ENCODE measurements around the gene PDS5A. TPM values are rescaled to one million over a fixed set of nuclear protein-coding genes. Genes with fewer than 3 reads are reported as not detected.

PDS5A gene
- total and polyA plus RNA-seq, 2 of the 13 experiments (the other 11 are each of a cell fraction or from before 2014, with no cell fraction given), result 31.8 to 57.0 TPM

DNA sequence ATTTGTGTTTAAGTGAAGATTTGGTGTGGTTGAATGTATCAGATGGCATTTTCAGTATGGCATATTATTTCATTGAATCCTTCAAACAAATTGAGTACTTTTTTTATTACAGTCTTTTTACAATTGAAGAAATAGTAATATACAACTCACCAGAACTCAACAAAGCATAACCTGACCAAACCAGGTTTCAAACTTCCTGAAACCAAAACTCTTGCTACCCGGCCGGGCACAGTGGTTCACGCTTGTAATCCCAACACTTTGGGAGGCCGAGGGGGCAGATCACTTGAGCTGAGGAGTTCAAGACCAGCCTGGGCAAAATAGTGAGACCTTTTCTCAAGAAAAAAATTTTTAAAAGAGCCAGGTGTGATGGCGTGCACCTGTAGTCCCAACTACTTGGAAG, 185.6 kb downstream of the PDS5A start:
- DNase-seq (ENCODE audit: low spot score) (no peak), FAIRE-seq (no peak), ATAC-seq (no peak)
- in situ Hi-C loops (cut with HindIII; ENCODE audit: extremely low pct_ligation_motif_present, low pct_unique_long_range_greater_than_20kb), result no loop called here
- Histone ChIP-seq H3K79me2 (ENCODE audit: insufficient read depth, low read length) (no peaks in the 10 kb centered on the region), H3K36me3 (replicated peaks in 1 of 2; ENCODE audit: control insufficient read depth in 1 of 2, insufficient read depth in 2 of 2, low read length in 2 of 2) (no peaks in the 10 kb centered on the region), H3K4me1 (ENCODE audit: insufficient read depth, low read length) (peaks cover 3% of the 10 kb centered on the region), H2AFZ (ENCODE audit: low read length) (no peak overlapping the region), H3K4me3 (replicated peaks in 1 of 3; ENCODE audit: insufficient read depth in 1 of 3, low read depth in 2 of 3, low read length in 3 of 3) (no peak overlapping the region), H3K4me2 (ENCODE audit: low read depth, low read length) (no peak overlapping the region), H3K27ac (ENCODE audit: extremely low read length, insufficient read depth, low read length) (no peak overlapping the region), H3K9ac (ENCODE audit: insufficient read depth, low read depth, low read length) (no peak overlapping the region), H4K20me1 (ENCODE audit: insufficient read depth, low read length) (no peaks in the 10 kb centered on the region), H3K9me3 (ENCODE audit: low read length) (no peaks in the 10 kb centered on the region), H3K27me3 (ENCODE audit: control insufficient read depth in 1 of 2, insufficient read depth in 2 of 2, low read length in 2 of 2) (no peaks in the 10 kb centered on the region; a peak in 1 of 5 replicates)
- no TSS peak for BruUV-seq (replicated peaks)
- ChIA-PET CTCF (ENCODE audit: low intra/inter-chr PET ratio, low total read pairs) (no interaction called here), POLR2A (no interaction called here)
- intact Hi-C loops (cut with micrococcal nuclease; ENCODE audit: unreplicated experiment), result no loop called here
- TF ChIP-seq REPIN1 (CRISPR knock-in tag; IDR thresholded peaks at IDR 0.05; ENCODE audit: borderline replicate concordance, low read depth) (no peak), NR1H2 (CRISPR knock-in tag; IDR thresholded peaks at IDR 0.05; ENCODE audit: borderline replicate concordance, low read depth) (no peak), GATAD1 (CRISPR knock-in tag; IDR thresholded peaks at IDR 0.05) (no peak), ZFAT (CRISPR knock-in tag; conservative IDR thresholded peaks at IDR 0.05) (no peak)
- WGBS (ENCODE audit: low lambda C conversion rate), result 45% methylated on average over 5 of the region's 5 CpGs

DNA sequence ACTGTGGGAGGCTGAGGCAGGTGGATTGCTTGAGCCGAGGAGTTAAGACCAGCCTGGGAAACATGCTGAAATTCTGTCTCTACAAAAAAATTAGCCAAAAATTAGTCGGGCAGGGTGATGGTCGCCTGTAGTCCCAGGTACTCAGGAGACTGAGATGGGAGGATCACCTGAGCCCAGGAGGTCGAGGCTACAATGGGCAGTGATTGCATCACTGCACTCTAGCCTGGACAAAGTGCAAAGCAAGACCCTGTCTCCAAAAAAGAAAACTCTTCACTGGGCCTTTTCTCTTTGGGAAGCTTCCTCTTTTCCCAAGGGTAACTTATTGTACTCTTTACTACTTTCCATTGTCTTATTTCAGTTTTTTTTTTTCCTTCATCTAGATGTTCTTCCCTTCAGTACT, 190.9 kb downstream of the PDS5A start:
- POLR2A ChIA-PET, result no interaction called here
- Histone ChIP-seq H3K4me3 (replicated peaks in 1 of 3; ENCODE audit: insufficient read depth in 1 of 3, low read depth in 2 of 3, low read length in 3 of 3) (no peak overlapping the region), H2AFZ (ENCODE audit: low read length) (no peak overlapping the region), H4K20me1 (ENCODE audit: insufficient read depth, low read length) (no peaks in the 10 kb centered on the region), H3K27me3 (ENCODE audit: control insufficient read depth in 1 of 2, insufficient read depth in 2 of 2, low read length in 2 of 2) (no peaks in the 10 kb centered on the region; a peak in 1 of 5 replicates), H3K4me2 (ENCODE audit: low read depth, low read length) (no peak overlapping the region), H3K36me3 (replicated peaks in 1 of 2; ENCODE audit: control insufficient read depth in 1 of 2, insufficient read depth in 2 of 2, low read length in 2 of 2) (no peaks in the 10 kb centered on the region), H3K9ac (ENCODE audit: insufficient read depth, low read depth, low read length) (no peak overlapping the region), H3K27ac (ENCODE audit: extremely low read length, insufficient read depth, low read length) (no peak overlapping the region), H3K4me1 (ENCODE audit: insufficient read depth, low read length) (peaks cover 22% of the 10 kb centered on the region), H3K9me3 (ENCODE audit: low read length) (no peaks in the 10 kb centered on the region), H3K79me2 (ENCODE audit: insufficient read depth, low read length) (no peaks in the 10 kb centered on the region)
- 19% methylated on average over 4 of the region's 4 CpGs for WGBS (ENCODE audit: low lambda C conversion rate)
- in situ Hi-C loops (cut with HindIII; ENCODE audit: extremely low pct_ligation_motif_present, low pct_unique_long_range_greater_than_20kb), result no loop called here
- CTCF ChIA-PET (ENCODE audit: low intra/inter-chr PET ratio, low total read pairs), result no interaction called here
- FAIRE-seq (no peak), ATAC-seq (peak; percentile 58), DNase-seq (ENCODE audit: low spot score) (no peak)
- BruUV-seq (replicated peaks), result no TSS peak
- intact Hi-C loops (cut with micrococcal nuclease; ENCODE audit: unreplicated experiment), result no loop called here
- no peak for TF ChIP-seq SYNCRIP (IDR thresholded peaks at IDR 0.05; ENCODE audit: insufficient read depth, low read depth, low read length)
- TF ChIP-seq FOXJ3 (CRISPR knock-in tag; IDR thresholded peaks at IDR 0.05; ENCODE audit: borderline replicate concordance), result no peak
- TF ChIP-seq ZNF484 (CRISPR knock-in tag; IDR thresholded peaks at IDR 0.05; ENCODE audit: borderline replicate concordance, low read depth), result no peak
- TF ChIP-seq TARDBP (CRISPR knock-in tag; IDR thresholded peaks at IDR 0.05), result no peak
- TF ChIP-seq, protein P1, sequence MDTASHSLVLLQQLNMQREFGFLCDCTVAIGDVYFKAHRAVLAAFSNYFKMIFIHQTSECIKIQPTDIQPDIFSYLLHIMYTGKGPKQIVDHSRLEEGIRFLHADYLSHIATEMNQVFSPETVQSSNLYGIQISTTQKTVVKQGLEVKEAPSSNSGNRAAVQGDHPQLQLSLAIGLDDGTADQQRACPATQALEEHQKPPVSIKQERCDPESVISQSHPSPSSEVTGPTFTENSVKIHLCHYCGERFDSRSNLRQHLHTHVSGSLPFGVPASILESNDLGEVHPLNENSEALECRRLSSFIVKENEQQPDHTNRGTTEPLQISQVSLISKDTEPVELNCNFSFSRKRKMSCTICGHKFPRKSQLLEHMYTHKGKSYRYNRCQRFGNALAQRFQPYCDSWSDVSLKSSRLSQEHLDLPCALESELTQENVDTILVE (CRISPR knock-in tag; IDR thresholded peaks at IDR 0.05), result no peak
- TF ChIP-seq E2F1 (CRISPR knock-in tag; IDR thresholded peaks at IDR 0.05), result no peak
- TF ChIP-seq, protein P2, sequence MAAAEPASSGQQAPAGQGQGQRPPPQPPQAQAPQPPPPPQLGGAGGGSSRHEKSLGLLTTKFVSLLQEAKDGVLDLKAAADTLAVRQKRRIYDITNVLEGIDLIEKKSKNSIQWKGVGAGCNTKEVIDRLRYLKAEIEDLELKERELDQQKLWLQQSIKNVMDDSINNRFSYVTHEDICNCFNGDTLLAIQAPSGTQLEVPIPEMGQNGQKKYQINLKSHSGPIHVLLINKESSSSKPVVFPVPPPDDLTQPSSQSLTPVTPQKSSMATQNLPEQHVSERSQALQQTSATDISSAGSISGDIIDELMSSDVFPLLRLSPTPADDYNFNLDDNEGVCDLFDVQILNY (CRISPR knock-in tag; conservative IDR thresholded peaks at IDR 0.05), result no peak
- TF ChIP-seq, protein P3, sequence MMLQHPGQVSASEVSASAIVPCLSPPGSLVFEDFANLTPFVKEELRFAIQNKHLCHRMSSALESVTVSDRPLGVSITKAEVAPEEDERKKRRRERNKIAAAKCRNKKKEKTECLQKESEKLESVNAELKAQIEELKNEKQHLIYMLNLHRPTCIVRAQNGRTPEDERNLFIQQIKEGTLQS (CRISPR knock-in tag; IDR thresholded peaks at IDR 0.05), result 0 out of 2 replicates have a peak, but pooled peaks have one; percentile 41
- no peak for TF ChIP-seq ZNF781 (CRISPR knock-in tag; IDR thresholded peaks at IDR 0.05; ENCODE audit: borderline replicate concordance, not compliant biosample characterization)
- TF ChIP-seq, protein P4, sequence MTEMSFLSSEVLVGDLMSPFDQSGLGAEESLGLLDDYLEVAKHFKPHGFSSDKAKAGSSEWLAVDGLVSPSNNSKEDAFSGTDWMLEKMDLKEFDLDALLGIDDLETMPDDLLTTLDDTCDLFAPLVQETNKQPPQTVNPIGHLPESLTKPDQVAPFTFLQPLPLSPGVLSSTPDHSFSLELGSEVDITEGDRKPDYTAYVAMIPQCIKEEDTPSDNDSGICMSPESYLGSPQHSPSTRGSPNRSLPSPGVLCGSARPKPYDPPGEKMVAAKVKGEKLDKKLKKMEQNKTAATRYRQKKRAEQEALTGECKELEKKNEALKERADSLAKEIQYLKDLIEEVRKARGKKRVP (CRISPR knock-in tag; IDR thresholded peaks at IDR 0.05), result no peak
- no peak for TF ChIP-seq ZNF782 (CRISPR knock-in tag; IDR thresholded peaks at IDR 0.05; ENCODE audit: borderline replicate concordance)

Measured in HepG2 (cell line).